ENCODE data around the gene RANGAP1. TPM values are rescaled to one million over a fixed set of nuclear protein-coding genes. Genes with fewer than 3 reads are reported as not detected.
A peak's percentile ranks its signal among the peaks of the same experiment; 100 is the strongest.

Gene RANGAP1
- total and polyA plus RNA-seq, 2 of the 8 experiments (the other 6 are each of a cell fraction or from before 2014, with no cell fraction given), result 121 to 171 TPM

DNA sequence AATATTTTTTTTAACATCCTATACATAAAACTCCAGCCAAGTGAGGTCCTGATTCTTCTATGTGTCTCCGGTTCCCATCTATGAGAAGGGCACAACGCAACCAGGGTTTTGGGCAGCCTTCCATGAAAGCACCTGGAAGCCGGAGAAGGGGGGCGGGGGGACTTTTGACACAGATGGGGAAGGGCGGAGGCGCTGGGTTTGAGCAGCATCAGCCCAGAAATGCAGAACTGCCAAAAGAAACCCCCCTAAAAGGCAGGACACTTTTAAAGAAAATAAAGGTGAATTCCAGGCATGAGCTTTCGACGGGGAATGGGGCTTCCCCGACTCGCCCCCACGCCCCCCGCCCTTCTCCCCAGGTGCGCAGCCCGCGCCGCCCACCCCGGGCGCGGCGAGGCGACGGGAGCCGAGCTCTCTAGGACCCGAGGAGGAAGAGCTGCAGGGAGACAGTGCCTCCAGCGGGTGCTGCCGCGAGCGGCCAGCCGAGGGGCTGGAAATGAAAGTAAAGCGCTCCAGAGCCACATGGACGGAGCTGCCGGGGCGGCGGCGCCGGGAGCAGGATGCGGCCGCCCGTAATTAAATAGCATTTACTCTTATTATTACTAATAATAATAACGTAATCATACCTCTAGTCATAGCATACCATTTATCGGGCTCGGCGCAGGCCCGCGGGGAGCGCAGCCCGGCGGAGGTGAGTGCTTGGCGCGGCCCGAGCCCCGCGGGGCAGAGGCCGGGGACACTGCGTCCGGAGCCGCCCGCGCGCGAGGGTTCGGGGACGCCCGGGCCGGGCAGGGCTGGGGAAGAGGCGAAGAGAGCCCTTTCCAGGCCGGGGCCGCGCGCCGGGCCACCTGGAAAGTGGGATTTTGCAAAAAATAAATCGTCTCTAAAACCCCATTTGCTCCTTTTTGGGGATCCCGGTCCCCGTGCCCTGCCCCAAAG is 15.4 kb upstream of the RANGAP1 start, which contains the start of gene ZC3H7B:
TSS of gene ZC3H7B (plus strand) at position 441 of the 936 bp plus-strand sequence. CDS start 19,136 bp downstream, outside the sequence.
- Histone ChIP-seq H3K27ac (ENCODE audit: low read depth, low read length) (0 out of 2 replicates have a peak within 1 kb of the TSS, but pooled peaks have one; percentile 11), H3K14ac (ENCODE audit: insufficient read length) (no peak within 1 kb of the TSS), H4K20me1 (replicated peaks in 1 of 2; ENCODE audit: control insufficient read depth in 1 of 2, insufficient read depth in 2 of 2, low read length in 2 of 2) (peaks cover 0 to 3% of the 10 kb centered on the region in 2 experiments), H3K23me2 (ENCODE audit: low read depth, low read length) (peaks cover 4% of the 10 kb centered on the region), H2BK12ac (ENCODE audit: low read depth, low read length) (peak within 1 kb of the TSS; percentile 35; the same call in 1 of the 2 replicates), H3K18ac (ENCODE audit: extremely low read depth, low read length) (peak within 1 kb of the TSS; percentile 32; the same call in 1 of the 2 replicates), H3K56ac (replicated peaks; ENCODE audit: insufficient read length, low read depth, low read length) (peak within 1 kb of the TSS; percentile 46), H4K8ac (ENCODE audit: extremely low read depth, insufficient read depth, low read length) (peak within 1 kb of the TSS; percentile 63), H3K79me1 (ENCODE audit: low read depth, low read length) (peaks cover 7% of the 10 kb centered on the region; the same call in 1 of the 2 replicates), H2AFZ (ENCODE audit: low read length) (no peak within 1 kb of the TSS), H3K9me3 (ENCODE audit: insufficient read depth in 2 of 2, low read depth in 1 of 2, low read length in 1 of 2) (no peaks in the 10 kb centered on the region), H2BK5ac (ENCODE audit: low read depth, low read length) (no peak within 1 kb of the TSS), H3K4ac (replicated peaks; ENCODE audit: insufficient read length, low read depth, low read length) (no peak within 1 kb of the TSS), H3K36me3 (ENCODE audit: control insufficient read depth in 2 of 4, insufficient read depth in 4 of 4, low read length in 3 of 4) (no peaks in the 10 kb centered on the region), H3K9ac (replicated peaks in 1 of 4; ENCODE audit: extremely low read depth in 1 of 4, low read depth in 3 of 4, low read length in 3 of 4) (peak within 1 kb of the TSS; percentile 37 to 78 (median 64); a peak in 6 of 7 replicates), H4K5ac (ENCODE audit: insufficient read length, low read depth, low read length) (peak within 1 kb of the TSS; percentile 67), H3K27me3 (replicated peaks in 1 of 4; ENCODE audit: control insufficient read depth in 3 of 4, extremely low read depth in 1 of 4, insufficient read depth in 3 of 4, low read length in 3 of 4) (no peaks in the 10 kb centered on the region), H3K23ac (ENCODE audit: insufficient read length) (no peak within 1 kb of the TSS), H3K4me1 (replicated peaks in 1 of 4; ENCODE audit: control insufficient read depth in 3 of 4, insufficient read depth in 4 of 4, low read length in 3 of 4) (peaks cover 0 to 8% (median 6%) of the 10 kb centered on the region in 4 experiments; a peak in 4 of 7 replicates), H3K4me3 (ENCODE audit: extremely low read depth in 1 of 4, insufficient read depth in 2 of 4, low read depth in 3 of 4, low read length in 4 of 4) (peak within 1 kb of the TSS; percentile 84 to 90 (median 86)), H2BK15ac (ENCODE audit: low read length) (no peak within 1 kb of the TSS), H2AK5ac (ENCODE audit: low read depth, low read length) (no peak within 1 kb of the TSS), H3K4me2 (ENCODE audit: insufficient read depth in 1 of 2, low read depth in 2 of 2, low read length in 2 of 2) (peak within 1 kb of the TSS; percentile 65 to 71), H4K91ac (replicated peaks; ENCODE audit: insufficient read length, low read length) (no peak within 1 kb of the TSS), H2BK20ac (ENCODE audit: low read length) (no peak within 1 kb of the TSS), H2BK120ac (replicated peaks; ENCODE audit: low read depth, low read length) (no peak within 1 kb of the TSS), H3K79me2 (ENCODE audit: control insufficient read depth in 1 of 2, insufficient read depth in 2 of 2, low read length in 2 of 2) (peaks cover 8 to 42% of the 10 kb centered on the region in 2 experiments; a peak in 3 of 4 replicates)
- 3% methylated on average over 60 of the region's 74 CpGs; no CpG with 5 or more reads in 1 of the 2 experiments for WGBS, 2 experiments (ENCODE audit: extremely low coverage in 1 of 2, insufficient coverage in 1 of 2, insufficient read length in 1 of 2, insufficient replicate concordance in 2 of 2, low coverage in 1 of 2, low lambda C conversion rate in 2 of 2, missing lambda C conversion rate in 1 of 2)
- POLR2A ChIA-PET (ENCODE audit: partially characterized antibody), result interaction anchor here (0.7 to 3.6 kb wide), 11 partner anchors 9 to 125 kb away, joined by 3 to 19 read pairs (median 4); partner anchors contain the start of gene RANGAP1
- CTCF ChIA-PET (ENCODE audit: partially characterized antibody), result interaction anchor here (0.9 to 1.5 kb wide), 4 partner anchors 19 to 35 kb away, joined by 3 to 4 read pairs (median 3); no protein-coding TSS in a partner anchor
- FAIRE-seq (no peak), DNase-seq (ENCODE audit: low read depth in 1 of 2, low spot score in 2 of 2) (peak in 1 of 2 experiments; percentile 82)
- no peak for TF ChIP-seq NANOG (IDR thresholded peaks at IDR 0.05; ENCODE audit: insufficient read depth, low read depth, low read length, poor library complexity, severe bottlenecking)
- TF ChIP-seq YY1 (IDR thresholded peaks at IDR 0.05; ENCODE audit: low read depth, low read length), result peak; percentile 34; the same call in 1 of the 2 replicates
- TF ChIP-seq POLR2A (IDR thresholded peaks at IDR 0.05; ENCODE audit: control extremely low read depth in 1 of 2, low read depth in 2 of 2, low read length in 2 of 2), result peak; percentile 66 to 80
- 0 out of 2 replicates have a peak, but pooled peaks have one; percentile 36 for TF ChIP-seq TCF12 (IDR thresholded peaks at IDR 0.05; ENCODE audit: low read depth, low read length)
- no peak for TF ChIP-seq CBX5 (IDR thresholded peaks at IDR 0.05; ENCODE audit: low read depth, low read length)
- TF ChIP-seq EGR1 (IDR thresholded peaks at IDR 0.05; ENCODE audit: borderline replicate concordance, low read depth, low read length), result peak; percentile 74; the same call in 1 of the 2 replicates
- peak; percentile 81 for TF ChIP-seq MAX (IDR thresholded peaks at IDR 0.05)
- TF ChIP-seq RFX5 (IDR thresholded peaks at IDR 0.05; ENCODE audit: borderline replicate concordance, low read depth, low read length), result no peak
- peak; percentile 65 for TF ChIP-seq ASH2L (IDR thresholded peaks at IDR 0.05; ENCODE audit: low read length)
- peak; percentile 75 for TF ChIP-seq TBP (IDR thresholded peaks at IDR 0.05; ENCODE audit: low read depth, low read length)
- no peak for TF ChIP-seq KDM1A (IDR thresholded peaks at IDR 0.05; ENCODE audit: borderline replicate concordance, low read length)
